HepG2 (cell line): Measurements from ENCODE around the gene HSF2BP. TPM values are rescaled to one million over a fixed set of nuclear protein-coding genes. Genes with fewer than 3 reads are reported as not detected.

ENCODE experiments used
- CEBPB ChIP-seq: IDR thresholded peaks from 2 replicates; pipeline ENCODE4 v1.6.1; 2011; ENCODE audit warnings: low read depth, low read length, improper control_type of control experiment, borderline replicate concordance
- DNMT3B ChIP-seq: conservative IDR thresholded peaks from 2 replicates; pipeline ENCODE4 v1.6.1; 2016; ENCODE audit warnings: missing biosample characterization, control low read depth
- ELF1 ChIP-seq: sonication (generic); formaldehyde crosslinking; IDR thresholded peaks from 2 replicates; pipeline ENCODE4 v1.4.0; 2020; ENCODE audit warnings: missing genetic modification reagents
- HMGXB4 ChIP-seq, 2 experiments: sonication (generic) in 1 of 2; formaldehyde crosslinking in 1 of 2; IDR thresholded peaks; 2 replicates each; pipeline versions ENCODE4 v1.4.0 to v1.6.1; 2018 to 2020; ENCODE audit warnings: missing genetic modification reagents in 2 of 2, borderline replicate concordance in 1 of 2, low read depth in 1 of 2, mild to moderate bottlenecking in 1 of 2, missing biosample characterization in 1 of 2
- NFKB2 ChIP-seq: sonication (generic); formaldehyde crosslinking; IDR thresholded peaks from 2 replicates; pipeline ENCODE4 v1.4.0; 2020; ENCODE audit warnings: missing genetic modification reagents, borderline replicate concordance
- NR2F1 ChIP-seq, 2 experiments: fragments of 450-650 bp in 1 of 2; formaldehyde crosslinking in 1 of 2; IDR thresholded peaks; 2 replicates each; pipeline versions ENCODE4 v1.5.0 to v1.6.1; 2016 to 2020; ENCODE audit warnings: mild to moderate bottlenecking in 1 of 2, missing compliant biosample characterization in 1 of 2, missing genetic modification reagents in 1 of 2, moderate library complexity in 1 of 2
- PHF21A ChIP-seq: sonication (generic); formaldehyde crosslinking; IDR thresholded peaks from 2 replicates; pipeline ENCODE4 v1.5.0; 2020; ENCODE audit warnings: mild to moderate bottlenecking, missing genetic modification reagents
- RFXAP ChIP-seq: sonication (generic); formaldehyde crosslinking; IDR thresholded peaks from 2 replicates; pipeline ENCODE4 v1.4.0; 2020; ENCODE audit warnings: missing genetic modification reagents, borderline replicate concordance
- STAG1 ChIP-seq: sonication (generic); formaldehyde crosslinking; IDR thresholded peaks from 2 replicates; pipeline ENCODE4 v1.4.0; 2020; ENCODE audit warnings: missing genetic modification reagents
- TBX3 ChIP-seq: fragments of 450-650 bp; IDR thresholded peaks from 2 replicates; pipeline ENCODE4 v1.6.1; 2017; ENCODE audit warnings: antibody characterized with exemption, mild to moderate bottlenecking, inconsistent platforms, borderline replicate concordance
- TCF7L2 ChIP-seq: IDR thresholded peaks from 2 replicates; pipeline ENCODE4 v1.6.1; 2011; ENCODE audit warnings: mild to moderate bottlenecking, low read depth, low read length, moderate library complexity
- TRAFD1 ChIP-seq: sonication (generic); formaldehyde crosslinking; IDR thresholded peaks from 2 replicates; pipeline ENCODE4 v1.5.1; 2020; ENCODE audit warnings: missing genetic modification reagents, mild to moderate bottlenecking, borderline replicate concordance
- ZBTB7B ChIP-seq: sonication (generic); formaldehyde crosslinking; IDR thresholded peaks from 2 replicates; pipeline ENCODE4 v1.4.0; 2020; ENCODE audit warnings: missing genetic modification reagents
- ZIK1 ChIP-seq: sonication (generic); formaldehyde crosslinking; IDR thresholded peaks from 2 replicates; pipeline ENCODE4 v1.5.0; 2020; ENCODE audit warnings: mild to moderate bottlenecking, low read depth, missing genetic modification reagents, borderline replicate concordance
- ZNF224 ChIP-seq: sonication (generic); formaldehyde crosslinking; IDR thresholded peaks from 2 replicates; pipeline ENCODE4 v1.5.0; 2020; ENCODE audit warnings: mild to moderate bottlenecking, missing genetic modification reagents
- ZNF24 ChIP-seq: fragments of 450-650 bp; IDR thresholded peaks from 2 replicates; pipeline ENCODE4 v1.6.1; 2017; ENCODE audit warnings: antibody characterized with exemption, mild to moderate bottlenecking
- ZNF264 ChIP-seq: sonication (generic); formaldehyde crosslinking; IDR thresholded peaks from 2 replicates; pipeline ENCODE4 v1.4.0; 2020; ENCODE audit warnings: missing genetic modification reagents
- ZNF451 ChIP-seq: sonication (generic); formaldehyde crosslinking; IDR thresholded peaks from 2 replicates; pipeline ENCODE4 v1.5.0; 2020; ENCODE audit warnings: mild to moderate bottlenecking, missing genetic modification reagents
- ZNF552 ChIP-seq: sonication (generic); formaldehyde crosslinking; IDR thresholded peaks from 2 replicates; pipeline ENCODE4 v1.9.0; 2022; ENCODE audit warnings: missing genetic modification reagents, mild to moderate bottlenecking, borderline replicate concordance
- ZNF761 ChIP-seq: sonication (generic); formaldehyde crosslinking; conservative IDR thresholded peaks from 2 replicates; pipeline ENCODE4 v1.4.0; 2020; ENCODE audit warnings: mild to moderate bottlenecking, missing genetic modification reagents
- ZSCAN29 ChIP-seq: sonication (generic); formaldehyde crosslinking; conservative IDR thresholded peaks from 2 replicates; pipeline ENCODE4 v1.4.0; 2020; ENCODE audit warnings: mild to moderate bottlenecking, missing genetic modification reagents
- polyA plus RNA-seq, 8 experiments: library from polyadenylated mRNA; depleted of rRNA in 3 of 8; stranded (reverse) in 7 of 8; unstranded in 1 of 8; fragments of >200 nt; fragmentation: Illumina TruSeq in 4 of 8; extraction: Trizol in 4 of 8; gene quantifications; 2 replicates each; pipeline versions ENCODE4 v1.2.1 to v1.2.3, GENCODE V29; 2011 to 2016; ENCODE audit warnings: low read depth in 4 of 8, missing spikeins in 1 of 8, mixed read lengths in 1 of 8; ENCODE audit not compliant: insufficient read depth in 1 of 8
- total RNA-seq, 5 experiments: library from RNA; depleted of rRNA; stranded (reverse); fragments of >200 nt; fragmentation: Illumina TruSeq; extraction: Trizol; gene quantifications; 2 replicates each; pipeline ENCODE4 v1.2.3, GENCODE V29; 2016; ENCODE audit warnings: low read depth in 1 of 5
- TF ChIP-seq, protein P1 (sequence below): sonication (generic); formaldehyde crosslinking; IDR thresholded peaks from 2 replicates; pipeline ENCODE4 v1.9.0; 2022; ENCODE audit warnings: low read depth, missing genetic modification reagents
- TF ChIP-seq, protein P2 (sequence below): sonication (generic); formaldehyde crosslinking; IDR thresholded peaks from 2 replicates; pipeline ENCODE4 v1.5.1; 2020; ENCODE audit warnings: mild to moderate bottlenecking, moderate library complexity, missing genetic modification reagents

HSF2BP gene
- total and polyA plus RNA-seq, 2 of the 13 experiments (the other 11 are each of a cell fraction or from before 2014, with no cell fraction given), result 0.67 to 2.2 TPM

- TF ChIP-seq HMGXB4 (CRISPR knock-in tag; IDR thresholded peaks at IDR 0.05; ENCODE audit: borderline replicate concordance in 1 of 2, low read depth in 1 of 2) (0 out of 4 replicates have a peak, but pooled peaks of 1 of the 2 experiments have one; percentile 37), DNMT3B (CRISPR knock-in tag) (no peak), PHF21A (no peak), ZNF264 (CRISPR knock-in tag) (0 out of 2 replicates have a peak, but pooled peaks have one; percentile 35), NR2F1 (CRISPR knock-in tag; IDR thresholded peaks at IDR 0.05) (no peak), TBX3 (no peak), ZSCAN29 (CRISPR knock-in tag) (no peak), ELF1 (peak; percentile 28; the same call in 1 of the 2 replicates), ZNF552 (CRISPR knock-in tag) (no peak), ZBTB7B (CRISPR knock-in tag) (no peak), ZNF451 (CRISPR knock-in tag) (no peak), ZNF24 (no peak), STAG1 (peak; percentile 88), NFKB2 (CRISPR knock-in tag) (no peak), TCF7L2 (no peak), ZNF224 (CRISPR knock-in tag) (no peak), ZIK1 (no peak), CEBPB (no peak), ZNF761 (CRISPR knock-in tag) (no peak), TRAFD1 (CRISPR knock-in tag) (no peak), RFXAP (no peak)
- TF ChIP-seq, protein P1, sequence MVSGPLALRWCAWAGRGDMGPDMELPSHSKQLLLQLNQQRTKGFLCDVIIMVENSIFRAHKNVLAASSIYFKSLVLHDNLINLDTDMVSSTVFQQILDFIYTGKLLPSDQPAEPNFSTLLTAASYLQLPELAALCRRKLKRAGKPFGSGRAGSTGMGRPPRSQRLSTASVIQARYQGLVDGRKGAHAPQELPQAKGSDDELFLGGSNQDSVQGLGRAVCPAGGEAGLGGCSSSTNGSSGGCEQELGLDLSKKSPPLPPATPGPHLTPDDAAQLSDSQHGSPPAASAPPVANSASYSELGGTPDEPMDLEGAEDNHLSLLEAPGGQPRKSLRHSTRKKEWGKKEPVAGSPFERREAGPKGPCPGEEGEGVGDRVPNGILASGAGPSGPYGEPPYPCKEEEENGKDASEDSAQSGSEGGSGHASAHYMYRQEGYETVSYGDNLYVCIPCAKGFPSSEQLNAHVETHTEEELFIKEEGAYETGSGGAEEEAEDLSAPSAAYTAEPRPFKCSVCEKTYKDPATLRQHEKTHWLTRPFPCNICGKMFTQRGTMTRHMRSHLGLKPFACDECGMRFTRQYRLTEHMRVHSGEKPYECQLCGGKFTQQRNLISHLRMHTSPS, result no peak
- TF ChIP-seq, protein P2, sequence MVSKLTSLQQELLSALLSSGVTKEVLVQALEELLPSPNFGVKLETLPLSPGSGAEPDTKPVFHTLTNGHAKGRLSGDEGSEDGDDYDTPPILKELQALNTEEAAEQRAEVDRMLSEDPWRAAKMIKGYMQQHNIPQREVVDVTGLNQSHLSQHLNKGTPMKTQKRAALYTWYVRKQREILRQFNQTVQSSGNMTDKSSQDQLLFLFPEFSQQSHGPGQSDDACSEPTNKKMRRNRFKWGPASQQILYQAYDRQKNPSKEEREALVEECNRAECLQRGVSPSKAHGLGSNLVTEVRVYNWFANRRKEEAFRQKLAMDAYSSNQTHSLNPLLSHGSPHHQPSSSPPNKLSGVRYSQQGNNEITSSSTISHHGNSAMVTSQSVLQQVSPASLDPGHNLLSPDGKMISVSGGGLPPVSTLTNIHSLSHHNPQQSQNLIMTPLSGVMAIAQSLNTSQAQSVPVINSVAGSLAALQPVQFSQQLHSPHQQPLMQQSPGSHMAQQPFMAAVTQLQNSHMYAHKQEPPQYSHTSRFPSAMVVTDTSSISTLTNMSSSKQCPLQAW (CRISPR knock-in tag), result peak; percentile 61; the same call in 1 of the 2 replicates
Observed at GRCh38 chr21:43645136-43645891, 14.0 kb downstream of the HSF2BP start (continued).
